T-helper 1 cell treated with Interleukin-12 subunit alpha and Interleukin-12 subunit beta and Interleukin-4 antibody, amounts not matched to agents 30 ng/mL and 1 ng/mL, for 36 hours (primary cell): ENCODE measurements around the gene C13orf42. TPM values are rescaled to one million over a fixed set of nuclear protein-coding genes. Genes with fewer than 3 reads are reported as not detected.

ENCODE experiments used
- intact Hi-C: fragments of 100-400 bp; cut with micrococcal nuclease; formaldehyde crosslinking; loops from one replicate; pipeline ENCODE4 v1.15.1; 2024
- total RNA-seq: library from RNA; stranded (reverse); gene quantifications from 2 replicates; pipeline ENCODE4 v1.2.3, GENCODE V29; 2022

C13orf42 gene
- total RNA-seq: not detected in 2 replicates

DNA sequence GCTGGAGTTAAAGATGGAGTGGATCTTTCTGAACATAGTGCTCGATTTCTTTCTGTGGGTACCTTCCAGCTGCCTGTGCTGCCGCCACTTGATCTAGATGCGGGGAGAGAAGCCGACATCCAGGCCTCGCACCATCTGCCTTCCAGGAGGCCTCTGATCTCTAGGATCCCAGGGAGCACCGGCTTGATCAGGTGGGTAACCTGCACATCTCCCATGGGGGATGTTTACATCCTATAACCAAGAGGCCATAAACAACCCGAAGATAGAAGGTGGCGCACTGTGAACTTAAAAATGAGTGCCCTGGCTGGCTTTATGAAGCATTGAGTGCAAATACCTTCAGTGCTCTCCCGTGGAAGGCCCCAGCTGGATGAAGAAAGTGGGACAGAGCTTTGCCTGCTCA, at the start of gene C13orf42:
Gene C13orf42 (minus strand): TSS at position 101 of the 400 bp plus-strand sequence. CDS start 65 bp downstream, at position 36.
- intact Hi-C loops: no loop called here

DNA sequence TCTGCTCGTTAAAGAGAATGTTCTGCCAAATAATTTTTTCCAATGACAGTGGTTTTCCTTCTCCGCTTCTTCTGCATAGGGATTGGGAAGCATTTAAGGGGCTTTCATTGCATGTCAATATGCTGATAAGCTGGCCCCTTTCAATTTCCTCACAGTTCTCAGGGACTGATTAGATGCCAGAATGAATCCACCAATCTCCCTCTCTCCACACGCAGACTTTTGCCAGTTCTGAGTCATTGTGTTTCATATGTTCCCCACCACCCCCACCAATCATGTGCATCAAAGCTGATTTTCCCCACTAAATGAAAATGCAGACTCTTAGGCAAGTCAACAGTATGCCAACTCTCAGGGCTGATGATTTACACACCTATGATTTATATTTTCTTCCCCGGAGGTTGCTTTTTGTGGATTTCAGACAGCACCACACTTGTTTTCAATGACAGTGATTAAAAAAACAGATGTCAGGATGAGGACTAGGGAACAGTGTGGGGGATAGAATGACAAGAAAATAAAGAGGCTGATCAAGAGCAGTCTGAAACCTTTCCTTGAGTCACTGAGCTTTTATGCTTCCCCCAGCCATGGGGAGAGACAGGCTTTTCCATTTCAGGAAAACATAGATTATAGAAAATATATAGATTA, 47.9 kb upstream of the C13orf42 start:
- intact Hi-C loops: no loop called here

DNA sequence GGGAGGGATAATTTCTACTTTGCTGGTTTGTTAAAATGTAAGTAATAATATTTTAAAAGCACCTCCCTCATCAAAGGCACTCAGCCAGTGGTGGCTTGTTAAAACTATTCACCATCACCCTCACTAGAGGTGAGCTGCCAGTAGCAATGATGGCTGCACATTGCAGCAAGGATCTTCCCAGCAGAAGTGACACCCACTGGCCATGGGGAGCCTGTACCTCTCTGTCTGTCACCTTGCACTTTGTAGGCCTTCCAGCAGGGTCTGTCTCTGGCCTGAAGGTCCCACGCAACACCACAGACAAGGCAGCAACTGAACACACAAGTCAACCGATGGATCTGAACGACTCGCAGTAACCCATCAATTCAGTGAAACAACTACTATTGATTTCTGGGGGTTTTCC, 47.3 kb upstream of the C13orf42 start:
- intact Hi-C loops: no loop called here

DNA sequence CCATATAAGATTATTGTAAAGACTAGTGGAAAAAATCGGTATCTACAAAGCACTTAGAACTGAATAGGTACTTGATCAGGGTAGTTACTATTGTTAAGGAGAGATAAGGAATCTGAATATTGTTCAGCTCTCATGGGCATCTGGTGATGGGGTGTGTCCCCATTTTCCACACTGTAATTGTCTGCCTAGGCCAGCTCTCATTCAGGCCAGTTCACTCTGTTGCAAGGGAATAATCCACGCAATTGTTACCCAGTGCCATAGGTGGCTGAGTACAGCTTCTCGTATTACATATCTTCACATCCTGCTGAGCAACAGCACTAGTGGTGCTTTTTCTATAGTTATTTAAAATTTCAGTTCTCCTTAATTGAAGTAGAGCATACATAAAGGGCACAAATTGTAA, 45.6 kb upstream of the C13orf42 start:
- intact Hi-C loops: no loop called here

DNA sequence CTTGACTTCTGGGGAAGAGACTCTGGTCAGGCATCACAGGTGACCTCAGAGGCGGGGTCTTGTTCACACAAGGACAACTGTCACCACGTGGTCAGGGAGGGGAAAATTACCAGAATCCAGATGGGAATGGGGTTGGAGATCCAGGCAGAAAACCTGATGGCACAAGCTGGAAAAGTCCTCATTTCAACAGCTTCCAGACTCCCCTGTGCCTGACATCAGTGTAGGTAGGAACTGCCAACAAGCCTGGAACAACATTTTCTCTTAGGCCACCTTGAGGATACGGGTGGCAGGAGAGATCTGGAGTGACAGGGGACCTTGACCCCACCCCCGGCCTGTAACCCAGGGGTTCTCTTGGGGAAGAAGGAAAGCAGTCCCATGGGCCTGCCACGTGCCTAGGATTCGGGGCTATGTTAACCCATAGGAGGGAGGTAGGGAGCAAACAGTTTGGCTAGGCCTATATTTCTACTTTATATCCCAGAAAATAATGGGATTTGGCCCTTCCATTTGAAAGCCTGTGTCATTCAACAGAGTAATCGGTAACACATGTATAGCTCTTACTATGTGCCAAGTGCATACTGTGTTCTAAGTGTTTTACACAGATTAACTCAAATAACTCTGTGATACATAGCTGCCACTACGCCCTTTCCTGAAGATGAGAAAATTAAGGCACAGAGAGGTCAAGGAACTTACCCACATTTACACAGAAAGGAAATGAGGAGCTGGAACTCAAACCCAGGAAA, 44.9 kb upstream of the C13orf42 start:
- intact Hi-C loops: no loop called here

DNA sequence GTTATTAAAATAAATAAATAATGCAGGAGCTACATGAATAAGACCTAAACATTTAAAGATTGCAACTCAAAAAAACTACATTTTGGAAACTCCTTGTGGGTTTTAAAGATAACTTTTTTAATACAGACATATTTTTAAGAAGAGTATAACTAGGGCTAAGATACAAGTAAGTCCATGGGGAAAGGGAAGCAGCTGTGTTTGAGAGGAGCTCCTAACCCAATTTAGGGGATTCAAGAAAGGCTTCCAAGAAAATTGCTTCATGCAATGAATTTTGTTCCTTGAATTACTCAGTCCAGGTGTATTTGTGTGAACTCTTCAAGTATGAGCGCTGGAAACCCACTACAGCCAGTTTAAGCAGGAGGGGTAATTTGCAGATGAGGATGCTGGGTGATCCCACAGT, 44.1 kb upstream of the C13orf42 start:
- intact Hi-C loops: no loop called here

DNA sequence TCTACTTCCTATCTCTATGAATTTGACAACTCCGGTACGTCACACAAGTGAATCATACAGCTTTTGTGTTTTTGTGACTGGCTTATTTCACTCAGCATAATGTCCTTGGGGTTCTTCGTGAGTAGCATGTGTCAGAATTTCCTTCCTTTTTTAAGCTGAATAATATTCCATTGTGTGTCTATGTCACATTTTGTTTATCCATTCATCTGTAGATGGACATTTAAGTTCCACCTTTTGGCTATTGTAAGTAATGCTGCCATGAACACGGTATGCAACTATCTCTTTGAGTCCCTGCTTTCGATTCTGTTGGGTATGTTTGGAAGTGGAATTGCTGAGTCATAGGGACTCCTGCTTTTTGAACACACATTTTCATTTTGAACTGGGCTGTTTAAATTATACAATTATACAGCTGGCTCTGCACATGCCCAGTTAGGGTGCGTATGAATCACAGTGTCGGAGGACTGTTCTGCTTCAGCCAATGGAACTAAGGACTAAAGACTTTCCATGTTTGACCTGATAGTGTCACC, 43.0 kb upstream of the C13orf42 start:
- intact Hi-C loops: no loop called here

DNA sequence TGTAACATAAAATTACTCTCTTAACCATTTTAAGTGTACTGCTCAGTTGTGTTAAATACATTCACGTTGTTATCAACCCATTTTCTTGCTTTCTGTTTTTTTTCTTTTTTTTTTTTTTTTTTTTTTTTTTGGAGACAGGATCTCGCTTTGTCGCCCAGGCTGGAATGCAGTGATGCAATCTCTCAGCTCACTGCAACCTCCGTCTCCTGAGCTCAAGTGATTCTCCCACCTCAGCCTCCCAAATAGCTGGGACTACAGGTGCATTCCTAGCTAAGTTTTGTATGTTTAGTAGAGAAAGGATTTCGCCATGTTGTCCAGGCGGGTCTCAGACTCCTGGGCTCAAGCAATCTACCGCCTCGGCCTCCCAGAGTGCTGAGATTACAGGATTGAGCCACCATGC, 42.5 kb upstream of the C13orf42 start:
- intact Hi-C loops: no loop called here

DNA sequence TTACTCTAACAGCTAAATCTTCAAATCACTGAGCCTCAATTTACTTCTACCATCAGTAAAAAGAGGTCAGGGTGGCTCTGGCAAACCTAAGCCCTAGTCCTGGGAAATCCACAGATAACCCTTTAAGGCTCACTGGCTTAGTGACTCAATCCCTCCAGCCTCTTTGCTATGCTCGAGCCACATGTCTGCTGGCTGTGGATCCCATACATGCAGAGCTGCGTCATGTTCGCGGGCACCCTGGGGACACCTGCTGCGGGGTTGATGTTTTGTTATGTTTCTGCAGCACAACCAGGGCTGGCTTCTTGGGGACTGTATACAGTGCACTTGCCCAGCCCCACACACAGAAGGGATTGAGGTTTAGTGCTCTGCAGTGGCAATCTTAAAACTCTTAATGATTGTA, 41.6 kb upstream of the C13orf42 start:
- intact Hi-C loops: no loop called here

DNA sequence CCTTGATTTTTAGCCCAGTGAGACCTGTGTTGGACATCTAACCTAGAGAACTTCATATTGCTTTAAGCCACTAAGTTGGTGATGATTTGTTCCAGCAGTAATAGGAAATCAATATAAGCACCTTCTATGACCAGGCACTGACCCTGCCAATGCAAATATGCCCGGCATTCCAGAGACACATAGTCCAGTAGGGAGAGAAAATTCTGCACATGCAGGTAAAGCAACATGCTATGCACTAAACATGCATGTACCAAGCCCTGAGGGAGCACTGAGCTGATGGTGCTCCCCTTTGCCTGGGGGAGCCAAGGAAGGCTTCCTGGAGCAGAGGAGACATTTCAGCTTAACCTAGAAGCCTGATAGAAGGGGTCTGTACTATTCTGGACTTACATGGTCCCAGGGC, 40.4 kb upstream of the C13orf42 start:
- intact Hi-C loops: no loop called here

DNA sequence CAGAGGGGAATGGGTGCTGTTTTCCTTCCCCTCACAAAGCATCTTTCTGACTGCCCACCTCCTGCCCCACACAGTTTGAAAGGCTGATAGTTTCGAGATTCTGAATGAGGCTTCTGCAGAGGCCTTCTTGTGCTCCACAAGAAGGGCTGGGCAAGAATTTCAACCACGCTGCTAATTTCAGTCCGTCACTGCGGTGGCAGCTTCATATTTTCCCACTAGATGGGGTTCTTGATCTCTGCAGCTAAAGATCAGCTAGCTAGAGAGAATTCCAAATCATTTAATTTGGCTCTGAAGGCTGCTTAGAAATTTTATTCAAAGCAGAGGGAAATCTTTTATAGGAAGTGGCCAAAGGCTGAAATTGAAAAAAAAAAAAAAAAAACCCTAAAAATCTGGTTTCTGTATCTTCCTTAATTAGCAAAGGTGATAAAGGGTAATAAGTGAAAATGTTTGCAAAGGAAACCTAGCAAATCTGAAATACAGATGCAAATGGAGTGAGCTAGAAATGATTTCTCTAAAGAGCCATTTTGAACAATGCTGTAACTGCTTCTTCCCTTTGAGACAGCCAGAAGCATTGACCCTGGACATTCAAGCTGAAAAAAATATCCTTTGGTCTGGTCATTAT, 38.0 kb upstream of the C13orf42 start:
- intact Hi-C loops: loop anchor here (1.0 kb wide), 1 partner anchor 137 kb away; no protein-coding TSS in a partner anchor

DNA sequence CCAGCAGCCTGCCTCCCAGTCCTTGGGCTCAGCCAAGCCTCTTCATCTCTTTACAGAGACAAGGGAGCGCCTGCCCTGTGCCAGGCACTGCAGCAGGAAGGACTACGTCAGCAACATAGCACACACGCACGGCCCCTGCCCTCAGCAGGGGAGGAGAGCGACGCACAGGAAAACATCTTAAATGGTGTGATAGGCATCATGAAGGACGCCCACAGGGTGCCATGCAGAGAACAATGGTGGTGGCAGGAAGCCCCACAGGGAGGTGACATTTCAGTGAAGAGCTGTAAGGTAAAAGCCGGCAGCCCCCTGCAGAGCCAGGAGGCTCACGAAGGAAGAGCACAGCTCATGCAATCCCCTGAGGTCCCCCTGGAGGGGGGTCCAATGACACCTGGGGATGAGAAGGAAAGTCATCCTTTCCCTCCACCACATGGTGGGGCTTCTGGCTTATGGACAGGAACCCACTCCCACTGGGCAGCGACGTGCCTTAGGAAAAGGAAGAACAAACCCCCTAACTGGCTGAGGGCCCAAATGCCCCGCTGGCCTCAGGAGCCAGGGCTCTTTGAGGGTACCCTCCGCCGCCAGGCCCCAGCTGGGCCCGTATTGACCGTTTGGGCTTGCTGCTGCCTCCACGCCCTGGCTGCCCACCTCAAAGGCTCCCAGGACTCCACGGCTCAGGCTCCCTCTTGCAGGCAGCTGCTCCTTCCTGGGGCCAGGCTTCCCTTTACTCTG, 37.3 kb upstream of the C13orf42 start:
- intact Hi-C loops: no loop called here

DNA sequence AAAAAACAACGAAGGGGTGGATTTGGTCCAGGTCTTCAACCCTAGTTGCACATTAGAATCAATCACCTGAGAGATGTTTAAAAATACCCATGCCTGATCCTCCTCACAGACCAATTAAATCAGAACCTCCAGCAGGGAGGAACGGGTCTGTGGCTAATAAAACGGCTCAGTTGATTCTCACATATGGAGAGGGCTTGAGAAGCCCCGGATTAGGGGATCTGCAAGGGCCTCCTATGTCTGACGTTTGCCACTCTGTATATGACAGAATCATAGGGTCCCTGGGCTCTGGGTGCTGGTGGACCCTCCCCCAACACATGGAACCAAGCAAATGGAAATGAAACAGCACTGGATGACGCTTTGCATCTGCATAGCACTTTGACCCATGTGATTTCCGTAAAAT, 36.7 kb upstream of the C13orf42 start:
- intact Hi-C loops: no loop called here

DNA sequence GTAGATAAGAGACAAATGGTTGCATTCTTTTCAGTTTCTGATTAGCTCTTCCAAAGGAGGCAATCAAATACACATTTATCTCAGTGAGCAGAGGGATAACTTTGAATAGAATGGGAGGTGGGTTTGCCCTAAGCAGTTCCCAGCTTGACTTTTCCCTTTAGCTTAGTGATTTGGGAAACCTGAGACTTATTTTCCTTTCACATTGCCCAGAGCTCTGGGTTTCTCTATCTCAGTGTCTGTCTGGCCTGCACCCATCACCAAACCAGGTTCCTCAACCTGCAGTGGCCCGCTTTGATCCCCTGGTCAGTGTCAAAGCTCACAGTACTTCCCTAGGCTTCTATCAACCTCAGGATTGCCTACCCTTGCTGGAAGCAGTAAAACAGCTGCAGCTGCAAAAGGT, 35.6 kb upstream of the C13orf42 start:
- intact Hi-C loops: no loop called here

DNA sequence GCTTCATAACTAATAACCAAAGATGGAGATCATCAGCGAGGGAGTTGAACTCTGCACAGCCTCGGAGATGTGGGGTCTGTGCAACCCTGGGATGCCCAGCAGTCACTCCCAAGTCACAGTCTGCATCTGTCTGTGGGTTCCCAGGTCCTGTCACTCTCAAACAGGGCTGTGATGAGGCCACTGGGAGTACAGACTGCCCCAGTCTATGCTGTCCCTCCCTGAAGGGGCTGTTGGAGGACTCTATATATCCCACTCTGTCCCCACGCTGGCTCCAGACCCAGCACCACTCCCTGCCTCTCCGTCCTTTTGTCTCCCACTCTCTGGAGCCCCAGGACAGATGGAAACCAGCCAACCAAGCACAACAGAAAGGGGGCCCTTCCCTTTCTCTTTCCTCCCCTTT, 26.2 kb upstream of the C13orf42 start:
- intact Hi-C loops: no loop called here

DNA sequence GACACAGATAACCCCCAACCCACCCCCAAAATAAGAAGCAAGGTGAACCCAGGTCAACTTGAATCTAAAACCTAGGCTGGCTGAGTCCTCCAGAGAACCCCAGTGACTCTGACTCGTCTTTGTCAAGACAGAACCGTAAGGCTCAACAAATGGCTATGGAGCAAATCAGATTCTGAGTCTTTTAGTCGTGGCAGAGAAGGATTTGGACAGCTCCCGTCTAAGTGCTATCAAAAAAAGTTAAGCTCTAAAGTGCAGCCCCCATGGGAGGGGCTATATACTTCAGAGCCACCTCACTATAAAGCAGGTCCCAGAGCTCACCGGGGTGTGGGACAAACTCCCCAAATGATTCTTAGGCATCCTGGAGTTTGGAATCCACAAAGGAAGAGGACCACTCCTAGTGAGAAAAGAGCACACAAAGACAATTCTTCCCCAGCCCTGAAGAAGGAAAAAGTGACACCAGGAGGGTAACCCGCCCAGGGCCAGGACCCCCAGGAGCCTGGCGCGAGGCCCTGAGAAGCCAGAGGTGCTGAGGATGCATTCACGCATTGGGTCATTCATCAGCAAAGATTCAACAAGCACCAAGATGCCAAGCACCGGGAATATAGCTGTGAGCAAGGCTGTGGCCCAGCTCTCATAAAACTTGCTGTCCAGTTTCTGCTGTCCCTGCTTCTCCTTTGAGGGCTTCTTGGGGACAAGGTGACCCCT, 25.4 kb upstream of the C13orf42 start:
- intact Hi-C loops: no loop called here

DNA sequence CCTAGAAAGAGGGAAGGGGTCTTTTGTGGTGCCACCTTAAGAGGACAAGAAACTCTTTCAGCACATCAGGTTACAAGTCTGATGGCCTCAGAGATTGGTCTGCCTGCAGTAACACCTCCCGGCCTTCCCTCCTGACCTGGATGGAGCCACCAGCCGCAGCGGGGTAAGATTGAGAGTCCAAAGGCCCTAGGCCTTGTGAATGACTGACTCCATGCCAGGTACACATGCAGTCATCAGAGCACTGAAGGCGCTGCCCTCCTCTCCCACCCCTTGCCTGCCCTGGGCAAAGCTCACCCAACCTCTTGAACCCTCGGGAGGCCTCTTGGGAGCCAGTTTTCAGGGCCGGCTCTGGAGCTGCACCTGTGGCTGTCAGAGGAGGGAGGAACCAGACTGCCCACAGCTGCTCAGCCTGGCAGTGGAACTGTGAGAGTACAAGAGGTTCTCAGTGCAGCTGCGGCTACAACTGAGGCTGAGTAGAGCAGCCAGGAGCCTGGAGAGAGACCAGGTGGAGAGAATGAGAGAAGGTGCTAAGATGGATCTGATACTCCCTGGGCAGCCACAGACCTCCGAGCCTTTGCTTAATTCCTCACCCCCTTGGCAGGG, 23.8 kb upstream of the C13orf42 start:
- intact Hi-C loops: no loop called here

DNA sequence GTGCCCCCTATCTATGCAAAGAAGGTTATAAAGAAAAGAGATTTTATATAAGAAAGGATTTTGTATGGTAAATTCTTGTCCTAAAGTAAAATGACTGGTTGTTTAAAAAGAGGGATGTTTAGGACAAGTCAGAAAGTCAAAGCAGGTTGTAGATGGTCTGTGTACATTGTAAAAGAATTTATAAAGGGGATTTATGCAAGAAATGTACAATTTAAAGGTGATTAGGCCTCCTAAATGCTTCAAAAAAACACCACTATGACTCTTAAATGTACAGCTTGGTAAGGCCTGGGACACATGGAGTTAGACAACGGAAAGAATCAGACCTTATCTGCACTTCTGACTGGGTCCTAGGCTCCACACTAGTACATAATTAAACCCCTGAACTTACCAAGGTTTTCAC, 19.3 kb upstream of the C13orf42 start:
- intact Hi-C loops: no loop called here

DNA sequence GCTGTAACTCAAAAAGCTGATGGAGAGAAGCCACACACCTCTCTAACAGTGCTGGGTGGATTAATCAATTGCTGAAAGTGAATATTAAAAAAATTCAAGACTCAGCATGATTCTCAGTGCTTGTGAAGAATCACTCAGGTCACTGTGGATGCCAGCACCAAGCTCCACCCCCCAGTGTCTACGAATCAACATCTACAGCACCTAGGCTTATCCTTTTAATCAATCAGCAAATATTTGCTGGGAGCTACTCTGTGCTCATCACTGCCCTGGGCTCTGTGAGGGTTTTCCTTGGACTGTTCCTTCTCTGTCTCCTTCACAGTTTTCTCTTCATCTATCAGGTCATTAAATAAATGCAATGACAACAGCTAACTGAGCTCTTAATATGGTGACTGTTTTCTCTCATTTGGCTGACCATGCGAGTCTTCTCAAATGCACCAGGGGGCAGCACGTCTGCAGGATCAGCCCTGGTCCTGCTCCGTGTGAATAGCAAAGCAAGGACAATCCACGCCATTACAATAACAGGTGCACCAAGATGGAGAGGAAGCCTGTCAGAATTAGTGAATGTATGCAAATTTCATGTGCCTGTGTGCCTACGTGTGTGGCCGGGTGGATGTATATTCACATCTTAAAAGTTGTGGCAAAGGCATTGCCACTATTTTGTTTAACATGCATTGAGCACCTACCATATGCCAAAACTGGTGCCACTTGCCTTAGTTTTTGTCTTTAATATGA, 14.6 kb upstream of the C13orf42 start:
- intact Hi-C loops: loop anchor here (1.0 to 5.0 kb wide), 8 partner anchors 97 to 1149 kb away; partner anchors contain the start of genes FAM124A and NEK5
